H1 (cell line): Measurements from ENCODE around the gene ARID5A. TPM values are rescaled to one million over a fixed set of nuclear protein-coding genes. Genes with fewer than 3 reads are reported as not detected.

ENCODE experiments used
- CTCF ChIA-PET: fragments of 300-600 bp; sonication (Branson Sonifier 250); formaldehyde crosslinking; loops from one replicate; lab custom pipeline; 2021; ENCODE audit not compliant: partially characterized antibody; lab: Charles Lee
- POLR2A ChIA-PET: fragments of 300-600 bp; sonication (Branson Sonifier 250); formaldehyde crosslinking; loops from one replicate; lab custom pipeline; 2021; ENCODE audit warnings: inconsistent platforms; ENCODE audit not compliant: partially characterized antibody; lab: Charles Lee
- DNase-seq, 2 experiments: peaks; one replicate each; pipeline versions ENCODE4 v3.0.0 to v3.0.0-alpha.2; 2010 to 2022; ENCODE audit warnings: low spot score in 2 of 2, low read depth in 1 of 2, mixed read lengths in 1 of 2
- FAIRE-seq: peaks from 2 replicates; lab custom pipeline; 2011; peaks lifted over from hg19 to GRCh38; lab: Jason Lieb, UNC
- H2AFZ ChIP-seq: 2 replicates; pipeline ENCODE4 v1.8.1; 2012; ENCODE audit warnings: low read length, inconsistent platforms
- H2AK5ac ChIP-seq: 2 replicates; pipeline ENCODE4 v1.6.1; 2013; ENCODE audit warnings: low read depth, low read length
- H2BK120ac ChIP-seq: replicated peaks from 2 replicates; pipeline ENCODE3; 2013; ENCODE audit warnings: low read depth, low read length, inconsistent platforms
- H2BK12ac ChIP-seq: 2 replicates; pipeline ENCODE4 v1.6.1; 2013; ENCODE audit warnings: low read depth, low read length
- H2BK15ac ChIP-seq: 2 replicates; pipeline ENCODE4 v1.6.1; 2013; ENCODE audit warnings: low read length
- H2BK20ac ChIP-seq: 2 replicates; pipeline ENCODE4 v1.6.1; 2013; ENCODE audit warnings: low read length
- H2BK5ac ChIP-seq: 2 replicates; pipeline ENCODE4 v1.6.1; 2013; ENCODE audit warnings: low read depth, low read length
- H3K14ac ChIP-seq: 2 replicates; pipeline ENCODE4 v1.6.1; 2013; ENCODE audit warnings: inconsistent platforms; ENCODE audit not compliant: insufficient read length
- H3K18ac ChIP-seq: 2 replicates; pipeline ENCODE4 v1.6.1; 2013; ENCODE audit warnings: low read length; ENCODE audit errors: extremely low read depth
- H3K23ac ChIP-seq: 2 replicates; pipeline ENCODE4 v1.6.1; 2013; ENCODE audit warnings: inconsistent platforms; ENCODE audit not compliant: insufficient read length
- H3K23me2 ChIP-seq: 2 replicates; pipeline ENCODE4 v1.6.1; 2013; ENCODE audit warnings: low read depth, low read length
- H3K27ac ChIP-seq: 2 replicates; pipeline ENCODE4 v1.6.1; 2011; ENCODE audit warnings: low read depth, low read length, inconsistent platforms
- H3K27me3 ChIP-seq, 4 experiments: replicated peaks in 1 of 4; 1 replicate in 1 of 4; 2 replicates in 3 of 4; pipeline versions ENCODE4 v1.6.1 to v1.8.1; 2011 to 2013; ENCODE audit warnings: low read length in 3 of 4, mild to moderate bottlenecking in 3 of 4, inconsistent platforms in 2 of 4, mixed read lengths in 2 of 4, moderate library complexity in 1 of 4; ENCODE audit not compliant: control insufficient read depth in 3 of 4, insufficient read depth in 3 of 4; ENCODE audit errors: extremely low read depth in 1 of 4
- H3K36me3 ChIP-seq, 4 experiments: 2 replicates each; pipeline versions ENCODE4 v1.6.1 to v1.8.1; 2011 to 2013; ENCODE audit warnings: mild to moderate bottlenecking in 4 of 4, low read length in 3 of 4, moderate library complexity in 2 of 4, control low read depth in 1 of 4, inconsistent platforms in 1 of 4; ENCODE audit not compliant: insufficient read depth in 4 of 4, control insufficient read depth in 2 of 4
- H3K4ac ChIP-seq: replicated peaks from 2 replicates; pipeline ENCODE3; 2013; ENCODE audit warnings: low read length, low read depth, mixed read lengths, inconsistent platforms; ENCODE audit not compliant: insufficient read length
- H3K4me1 ChIP-seq, 4 experiments: replicated peaks in 1 of 4; 1 replicate in 1 of 4; 2 replicates in 3 of 4; pipeline versions ENCODE4 v1.6.1 to v1.8.1; 2011 to 2013; ENCODE audit warnings: low read length in 3 of 4, inconsistent platforms in 2 of 4, mixed read lengths in 1 of 4; ENCODE audit not compliant: insufficient read depth in 4 of 4, control insufficient read depth in 3 of 4
- H3K4me2 ChIP-seq, 2 experiments: 2 replicates each; pipeline versions ENCODE4 v1.6.1 to v1.8.1; 2011 to 2013; ENCODE audit warnings: low read depth in 2 of 2, low read length in 2 of 2, control low read depth in 1 of 2, inconsistent platforms in 1 of 2, mild to moderate bottlenecking in 1 of 2; ENCODE audit not compliant: insufficient read depth in 1 of 2
- H3K4me3 ChIP-seq, 4 experiments: fragments of 200-600, 300-600 bp in 1 of 4; sonication (generic), shearing (Covaris generic), sonication (Bioruptor Twin) in 1 of 4; 2 replicates each; pipeline versions ENCODE4 v1.5.1 to v1.8.1; 2011 to 2016; ENCODE audit warnings: low read length in 4 of 4, low read depth in 3 of 4, control low read depth in 2 of 4, inconsistent platforms in 2 of 4, mild to moderate bottlenecking in 2 of 4, mixed read lengths in 1 of 4, moderate library complexity in 1 of 4; ENCODE audit not compliant: insufficient read depth in 2 of 4; ENCODE audit errors: extremely low read depth in 1 of 4
- H3K56ac ChIP-seq: replicated peaks from 2 replicates; pipeline ENCODE3; 2013; ENCODE audit warnings: low read depth, mild to moderate bottlenecking, mixed read lengths, low read length, inconsistent platforms; ENCODE audit not compliant: insufficient read length
- H3K79me1 ChIP-seq: 2 replicates; pipeline ENCODE4 v1.6.1; 2013; ENCODE audit warnings: low read depth, low read length, control low read depth
- H3K79me2 ChIP-seq, 2 experiments: 2 replicates each; pipeline versions ENCODE4 v1.6.1 to v1.8.1; 2012 to 2013; ENCODE audit warnings: low read length in 2 of 2, mild to moderate bottlenecking in 2 of 2, inconsistent platforms in 1 of 2; ENCODE audit not compliant: insufficient read depth in 2 of 2, control insufficient read depth in 1 of 2
- H3K9ac ChIP-seq, 4 experiments: replicated peaks in 1 of 4; 1 replicate in 1 of 4; 2 replicates in 3 of 4; pipeline versions ENCODE4 v1.6.1 to v1.8.1; 2011 to 2013; ENCODE audit warnings: low read depth in 3 of 4, low read length in 3 of 4, control low read depth in 2 of 4, mild to moderate bottlenecking in 2 of 4, moderate library complexity in 2 of 4, inconsistent platforms in 1 of 4; ENCODE audit errors: extremely low read depth in 1 of 4
- H3K9me3 ChIP-seq, 2 experiments: 2 replicates each; pipeline versions ENCODE4 v1.6.1 to v1.8.1; 2012 to 2013; ENCODE audit warnings: mild to moderate bottlenecking in 2 of 2, moderate library complexity in 2 of 2, control low read depth in 1 of 2, inconsistent platforms in 1 of 2, low read depth in 1 of 2, low read length in 1 of 2, mixed read lengths in 1 of 2; ENCODE audit not compliant: insufficient read depth in 2 of 2
- H4K20me1 ChIP-seq, 2 experiments: replicated peaks in 1 of 2; 2 replicates each; pipeline versions ENCODE3 to v1.8.1; 2011 to 2013; ENCODE audit warnings: inconsistent platforms in 2 of 2, low read length in 2 of 2, mild to moderate bottlenecking in 1 of 2; ENCODE audit not compliant: insufficient read depth in 2 of 2, control insufficient read depth in 1 of 2
- H4K5ac ChIP-seq: 2 replicates; pipeline ENCODE4 v1.6.1; 2013; ENCODE audit warnings: low read length, low read depth, mixed read lengths, inconsistent platforms; ENCODE audit not compliant: insufficient read length
- H4K8ac ChIP-seq: 2 replicates; pipeline ENCODE4 v1.8.0; 2013; ENCODE audit warnings: mild to moderate bottlenecking, moderate library complexity, low read length, inconsistent platforms; ENCODE audit not compliant: insufficient read depth; ENCODE audit errors: extremely low read depth
- H4K91ac ChIP-seq: replicated peaks from 2 replicates; pipeline ENCODE3; 2013; ENCODE audit warnings: low read length, mixed read lengths, inconsistent platforms; ENCODE audit not compliant: insufficient read length
- BCL11A ChIP-seq, 2 experiments: IDR thresholded peaks; one replicate each; pipeline ENCODE4 v1.6.1; 2011; ENCODE audit warnings: low read depth in 2 of 2, low read length in 2 of 2, mild to moderate bottlenecking in 2 of 2
- CEBPB ChIP-seq: IDR thresholded peaks from 2 replicates; pipeline ENCODE4 v1.6.1; 2012; ENCODE audit warnings: low read depth, low read length
- CTCF ChIP-seq, 3 experiments: IDR thresholded peaks; 1 replicate in 2 of 3; 2 replicates in 1 of 3; pipeline versions ENCODE4 v1.5.1 to v1.6.1; 2011; ENCODE audit warnings: low read length in 3 of 3, mild to moderate bottlenecking in 3 of 3, inconsistent platforms in 2 of 3, low read depth in 1 of 3, moderate library complexity in 1 of 3; ENCODE audit not compliant: insufficient read depth in 1 of 3; ENCODE audit errors: control extremely low read depth in 1 of 3
- EZH2 ChIP-seq: fragments of 200-600 bp; sonication (generic); IDR thresholded peaks from 2 replicates; pipeline ENCODE4 v1.7.1; 2012; ENCODE audit warnings: low read depth, mild to moderate bottlenecking, moderate library complexity, low read length, inconsistent platforms; ENCODE audit not compliant: severe bottlenecking
- HDAC2 ChIP-seq, 2 experiments: fragments of 300-600 bp in 1 of 2; sonication (generic) in 1 of 2; IDR thresholded peaks; 2 replicates each; pipeline ENCODE4 v1.6.1; 2011 to 2012; ENCODE audit warnings: low read depth in 2 of 2, low read length in 2 of 2, mild to moderate bottlenecking in 2 of 2, moderate library complexity in 2 of 2, borderline replicate concordance in 1 of 2, inconsistent platforms in 1 of 2
- POU5F1 ChIP-seq: IDR thresholded peaks from 2 replicates; pipeline ENCODE4 v1.6.1; 2011; ENCODE audit warnings: low read depth, mild to moderate bottlenecking, low read length, moderate library complexity
- RBBP5 ChIP-seq: IDR thresholded peaks from 2 replicates; pipeline ENCODE4 v1.7.1; 2012; ENCODE audit warnings: low read depth, mild to moderate bottlenecking, inconsistent platforms, low read length, moderate library complexity, borderline replicate concordance
- RFX5 ChIP-seq: IDR thresholded peaks from 2 replicates; pipeline ENCODE4 v1.6.1; 2011; ENCODE audit warnings: low read depth, low read length, improper control_type of control experiment, borderline replicate concordance
- TEAD4 ChIP-seq: IDR thresholded peaks from 2 replicates; pipeline ENCODE4 v1.6.1; 2012; ENCODE audit warnings: low read depth, low read length, inconsistent platforms, mixed read lengths
- WGBS, 2 experiments: shearing (Covaris generic) in 1 of 2; methylation state at CpG; one replicate each; pipeline versions ENCODE4 v1.1.6 to v1.1.7; 2013 to 2015; ENCODE audit warnings: low lambda C conversion rate in 2 of 2, mixed read lengths in 2 of 2, inconsistent platforms in 1 of 2, low coverage in 1 of 2, missing lambda C conversion rate in 1 of 2; ENCODE audit not compliant: insufficient replicate concordance in 2 of 2, insufficient coverage in 1 of 2, insufficient read length in 1 of 2; ENCODE audit errors: extremely low coverage in 1 of 2, missing lambda C conversion rate in 1 of 2; 5-methylcytosine and 5-hydroxymethylcytosine counted together
- polyA plus RNA-seq, 7 experiments: library from polyadenylated mRNA; depleted of rRNA in 3 of 7; stranded (reverse) in 5 of 7; unstranded in 2 of 7; fragments of >200 nt in 5 of 7; fragments of 200-250 nt in 2 of 7; gene quantifications; 1 replicate in 5 of 7; 2 replicates in 1 of 7; 4 replicates in 1 of 7; pipeline versions ENCODE4 v1.2.1 to v1.2.3, GENCODE V29; 2011 to 2013; ENCODE audit warnings: missing spikeins in 2 of 7, mixed read lengths in 2 of 7
- total RNA-seq: library from RNA; stranded (reverse); fragmentation: NEBNext Ultra II Directional; extraction: Animal tissue kit (Norgen Biotek cat#: 25700); gene quantifications from 2 replicates; pipeline ENCODE4 v1.2.1, GENCODE V29; 2021

The ARID5A gene
- total and polyA plus RNA-seq, 2 of the 8 experiments (the other 6 are each of a cell fraction or from before 2014, with no cell fraction given): 3.3 to 5.3 TPM

- Histone ChIP-seq H2BK120ac (no peak overlapping the region), H2AK5ac (no peak overlapping the region), H2BK15ac (no peak overlapping the region), H3K27me3 (peaks cover 10 to 30% (median 25%) of the 10 kb centered on the region in 4 experiments; a peak in 6 of 7 replicates), H3K9ac (peak overlapping the region in 1 of 4 experiments; percentile 59; a peak in 3 of 7 replicates), H4K91ac (no peak overlapping the region), H2BK5ac (no peak overlapping the region), H3K23me2 (peaks cover 14% of the 10 kb centered on the region; the same call in 1 of the 2 replicates), H3K56ac (no peak overlapping the region), H3K23ac (no peak overlapping the region), H2BK20ac (no peak overlapping the region), H2BK12ac (no peak overlapping the region), H3K79me2 (no peaks in the 10 kb centered on the region), H4K20me1 (peaks cover 9 to 11% of the 10 kb centered on the region in 2 experiments), H4K5ac (no peak overlapping the region), H3K14ac (no peak overlapping the region), H3K4me2 (peak overlapping the region; percentile 79 to 90), H3K36me3 (no peaks in the 10 kb centered on the region), H4K8ac (peak overlapping the region; percentile 76; the same call in 1 of the 2 replicates), H3K4me1 (peaks cover 3 to 26% (median 18%) of the 10 kb centered on the region in 4 experiments), H3K9me3 (no peaks in the 10 kb centered on the region), H3K18ac (no peak overlapping the region; the same call in 1 of the 2 replicates), H3K79me1 (no peaks in the 10 kb centered on the region; the same call in 1 of the 2 replicates), H2AFZ (no peak overlapping the region), H3K4me3 (peak overlapping the region; percentile 19 to 73 (median 53)), H3K27ac (no peak overlapping the region), H3K4ac (no peak overlapping the region)
- 3% methylated on average over 46 of the region's 61 CpGs; no CpG with 5 or more reads in 1 of the 2 experiments for WGBS, 2 experiments
- ChIA-PET CTCF (interaction anchor here (1.0 to 18.5 kb wide), 4 partner anchors 9 to 130 kb away, joined by 3 to 361 read pairs (median 28); no protein-coding TSS in a partner anchor), POLR2A (interaction anchor here (4.6 kb wide), 1 partner anchor 12 kb away, joined by 33 read pairs; no protein-coding TSS in a partner anchor)
- FAIRE-seq: no peak
- no peak for DNase-seq
- no peak for TF ChIP-seq BCL11A (IDR thresholded peaks at IDR 0.05; ENCODE audit: low read depth in 2 of 2, low read length in 2 of 2)
- no peak for TF ChIP-seq TEAD4
- TF ChIP-seq EZH2: peak; percentile 78
- TF ChIP-seq HDAC2 (IDR thresholded peaks at IDR 0.05; ENCODE audit: borderline replicate concordance in 1 of 2, low read depth in 2 of 2, low read length in 2 of 2): peak in 1 of 2 experiments; percentile 20; a peak in 1 of 4 replicates
- no peak for TF ChIP-seq POU5F1
- no peak for TF ChIP-seq CEBPB
- no peak for TF ChIP-seq CTCF (IDR thresholded peaks at IDR 0.05; ENCODE audit: control extremely low read depth in 1 of 3, insufficient read depth in 1 of 3, low read depth in 1 of 3, low read length in 3 of 3)
- no peak for TF ChIP-seq RFX5
- no peak for TF ChIP-seq RBBP5
Measured at GRCh38 chr2:96537066-96537733, 648 bp downstream of the ARID5A start.
